ENCODE data around the gene CAPN1. TPM values are rescaled to one million over a fixed set of nuclear protein-coding genes. Genes with fewer than 3 reads are reported as not detected.

Gene CAPN1
- total RNA-seq, 1 experiment from 2014 or later = 238 TPM

DNA sequence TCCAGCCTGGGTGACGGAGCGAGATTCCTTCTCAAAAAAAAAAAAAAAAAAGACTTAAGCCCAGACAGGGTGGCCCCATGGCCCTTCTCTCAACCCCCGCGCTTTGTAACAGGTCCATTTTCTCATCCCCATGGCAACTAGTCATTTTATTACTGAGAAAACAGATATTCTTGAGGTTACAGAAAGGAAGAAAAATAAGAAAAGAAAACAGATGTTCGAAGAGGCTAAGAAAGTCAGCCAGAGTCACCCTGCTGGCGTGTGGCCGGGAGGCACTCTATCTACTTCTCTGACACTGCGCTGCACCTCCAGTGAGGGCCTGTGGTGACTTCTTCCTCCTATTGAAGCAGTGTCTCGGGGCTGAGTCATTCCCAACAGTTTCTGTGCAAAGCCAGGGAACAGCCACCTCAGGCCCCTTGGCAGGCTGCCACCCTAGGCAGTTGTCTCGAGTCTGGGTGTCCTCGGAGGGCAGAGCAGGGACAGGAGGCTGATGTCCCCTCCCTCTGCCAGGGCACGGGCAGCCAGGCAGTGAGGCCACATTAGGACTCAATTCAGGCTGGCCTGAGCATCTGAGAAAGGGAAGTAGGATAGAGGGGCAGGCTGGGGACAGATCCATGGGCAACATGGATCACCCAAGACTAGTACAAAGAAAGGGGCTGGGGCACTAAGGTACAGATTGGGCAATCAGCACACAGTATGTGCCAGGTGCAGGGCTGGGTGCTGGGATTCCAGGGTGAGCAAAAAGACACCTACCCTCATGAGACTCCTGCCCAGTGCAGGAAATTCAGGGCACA is 31.0 kb upstream of the CAPN1 start:
- Mint-ChIP-seq H3K4me1 (ENCODE audit: low read depth, unreplicated experiment) (peaks cover 6% of the 10 kb centered on the region), H3K27me3 (ENCODE audit: insufficient read depth, unreplicated experiment) (no peaks in the 10 kb centered on the region), H3K4me3 (ENCODE audit: unreplicated experiment) (no peak overlapping the region), H3K36me3 (ENCODE audit: insufficient read depth, unreplicated experiment) (no peaks in the 10 kb centered on the region), H3K9me3 (ENCODE audit: unreplicated experiment) (no peaks in the 10 kb centered on the region), H3K27ac (ENCODE audit: unreplicated experiment) (no peak overlapping the region)
- Histone ChIP-seq H3K36me3 (ENCODE audit: control insufficient read depth, insufficient read depth, low read length) (no peaks in the 10 kb centered on the region), H3K9me3 (peaks cover 11% of the 10 kb centered on the region; the same call in 1 of the 2 replicates), H3K4me1 (no peaks in the 10 kb centered on the region), H3K27me3 (replicated peaks; ENCODE audit: control insufficient read depth, insufficient read depth, low read length) (no peaks in the 10 kb centered on the region; the same call in none of the 2 replicates), H3K4me3 (ENCODE audit: low read depth, low read length) (no peak overlapping the region)
- no peak for TF ChIP-seq CTCF (IDR thresholded peaks at IDR 0.05; ENCODE audit: insufficient read depth in 1 of 2, low read depth in 1 of 2, low read length in 1 of 2, severe bottlenecking in 1 of 2, unreplicated experiment in 1 of 2)
- BruUV-seq (replicated peaks) = no TSS peak
- POLR2A ChIA-PET = no interaction called here
- intact Hi-C loops (cut with micrococcal nuclease; ENCODE audit: unreplicated experiment) = no loop called here
- CTCF ChIA-PET = no interaction called here
- DNase-seq = no peak

DNA sequence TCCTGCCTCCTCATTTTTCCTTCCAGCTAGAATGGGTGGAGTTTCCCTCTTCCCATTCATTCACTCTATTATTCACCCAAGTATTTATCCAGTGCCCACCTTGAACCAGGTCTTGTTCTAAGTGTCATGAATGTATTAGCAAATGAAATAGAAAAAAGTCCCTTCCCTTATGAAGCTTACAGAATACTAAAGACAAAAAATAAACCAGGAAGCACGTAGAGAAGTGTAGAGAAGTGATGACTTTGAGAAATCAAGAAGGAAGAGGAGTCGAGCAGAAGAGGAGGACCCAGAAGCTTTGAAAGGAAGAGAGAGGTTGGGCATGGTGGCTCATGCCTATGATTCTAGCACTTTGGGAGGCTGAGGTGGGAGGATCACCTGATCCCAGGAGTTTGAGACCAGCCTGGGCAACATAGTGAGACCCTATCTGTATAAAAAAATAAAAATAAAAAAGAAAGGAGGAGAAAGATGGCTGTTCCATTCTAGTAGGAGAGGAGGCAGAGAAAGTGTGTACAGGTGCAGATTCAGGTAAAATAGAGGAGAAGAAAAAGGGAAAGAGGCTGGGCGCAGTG is 30.3 kb upstream of the CAPN1 start:
- Mint-ChIP-seq H3K27ac (ENCODE audit: unreplicated experiment) (no peak overlapping the region), H3K36me3 (ENCODE audit: insufficient read depth, unreplicated experiment) (no peaks in the 10 kb centered on the region), H3K27me3 (ENCODE audit: insufficient read depth, unreplicated experiment) (no peaks in the 10 kb centered on the region), H3K4me3 (ENCODE audit: unreplicated experiment) (no peak overlapping the region), H3K4me1 (ENCODE audit: low read depth, unreplicated experiment) (peaks cover 6% of the 10 kb centered on the region), H3K9me3 (ENCODE audit: unreplicated experiment) (no peaks in the 10 kb centered on the region)
- ChIA-PET CTCF (no interaction called here), POLR2A (no interaction called here)
- Histone ChIP-seq H3K27me3 (replicated peaks; ENCODE audit: control insufficient read depth, insufficient read depth, low read length) (no peaks in the 10 kb centered on the region; the same call in none of the 2 replicates), H3K36me3 (ENCODE audit: control insufficient read depth, insufficient read depth, low read length) (no peaks in the 10 kb centered on the region), H3K4me3 (ENCODE audit: low read depth, low read length) (no peak overlapping the region), H3K9me3 (peaks cover 11% of the 10 kb centered on the region; the same call in 1 of the 2 replicates), H3K4me1 (no peaks in the 10 kb centered on the region)
- TF ChIP-seq CTCF (IDR thresholded peaks at IDR 0.05; ENCODE audit: insufficient read depth in 1 of 2, low read depth in 1 of 2, low read length in 1 of 2, severe bottlenecking in 1 of 2, unreplicated experiment in 1 of 2) = no peak
- intact Hi-C loops (cut with micrococcal nuclease; ENCODE audit: unreplicated experiment) = no loop called here
- DNase-seq = no peak
- BruUV-seq (replicated peaks) = no TSS peak

GRCh38 chr11:65152122-65152521 is 29.6 kb upstream of the CAPN1 start:
- no peak for DNase-seq
- H3K27me3 Mint-ChIP-seq (ENCODE audit: insufficient read depth, unreplicated experiment) = no peaks in the 10 kb centered on the region
- no peak overlapping the region for H3K4me3 Mint-ChIP-seq (ENCODE audit: unreplicated experiment)
- Histone ChIP-seq H3K4me1 (no peaks in the 10 kb centered on the region), H3K9me3 (peaks cover 9% of the 10 kb centered on the region; the same call in 1 of the 2 replicates), H3K4me3 (ENCODE audit: low read depth, low read length) (no peak overlapping the region), H3K36me3 (ENCODE audit: control insufficient read depth, insufficient read depth, low read length) (no peaks in the 10 kb centered on the region), H3K27me3 (replicated peaks; ENCODE audit: control insufficient read depth, insufficient read depth, low read length) (no peaks in the 10 kb centered on the region; the same call in 1 of the 2 replicates)
- intact Hi-C loops (cut with micrococcal nuclease; ENCODE audit: unreplicated experiment) = no loop called here
- no peaks in the 10 kb centered on the region for H3K9me3 Mint-ChIP-seq (ENCODE audit: unreplicated experiment)
- no TSS peak for BruUV-seq (replicated peaks)
- no peak for TF ChIP-seq CTCF (IDR thresholded peaks at IDR 0.05; ENCODE audit: insufficient read depth in 1 of 2, low read depth in 1 of 2, low read length in 1 of 2, severe bottlenecking in 1 of 2, unreplicated experiment in 1 of 2)
- no peaks in the 10 kb centered on the region for H3K36me3 Mint-ChIP-seq (ENCODE audit: insufficient read depth, unreplicated experiment)
- ChIA-PET CTCF (interaction anchor here (1.2 kb wide), 1 partner anchor 13 kb away, joined by 4 read pairs; no protein-coding TSS in a partner anchor), POLR2A (no interaction called here)
- H3K27ac Mint-ChIP-seq (ENCODE audit: unreplicated experiment) = no peak overlapping the region
- H3K4me1 Mint-ChIP-seq (ENCODE audit: low read depth, unreplicated experiment) = peaks cover 6% of the 10 kb centered on the region
